Panc1 (cell line): ENCODE measurements around the gene ARHGEF39.

ENCODE experiments used
- CTCF ChIP-seq: fragments of 450-650 bp; IDR thresholded peaks from 2 replicates; pipeline ENCODE4 v1.5.1; 2017; ENCODE audit warnings: mild to moderate bottlenecking
- POLR2AphosphoS5 ChIP-seq: IDR thresholded peaks from 2 replicates; pipeline ENCODE4 v1.6.1; 2012; ENCODE audit warnings: mild to moderate bottlenecking, low read depth, low read length, moderate library complexity
- REST ChIP-seq, 2 experiments: IDR thresholded peaks; 2 replicates each; pipeline ENCODE4 v1.6.1; 2011 to 2012; ENCODE audit warnings: low read depth in 2 of 2, control low read depth in 1 of 2, low read length in 1 of 2, mild to moderate bottlenecking in 1 of 2, moderate library complexity in 1 of 2; ENCODE audit not compliant: insufficient read depth in 1 of 2
- SIN3A ChIP-seq: IDR thresholded peaks from 2 replicates; pipeline ENCODE4 v1.6.1; 2012; ENCODE audit warnings: low read depth, mild to moderate bottlenecking, low read length, moderate library complexity, borderline replicate concordance; ENCODE audit not compliant: insufficient read depth
- TCF7L2 ChIP-seq: IDR thresholded peaks from 2 replicates; pipeline ENCODE4 v1.6.1; 2011; ENCODE audit warnings: mild to moderate bottlenecking, low read depth, low read length, inconsistent platforms

- TF ChIP-seq CTCF (no peak), SIN3A (no peak), REST (IDR thresholded peaks at IDR 0.05; ENCODE audit: insufficient read depth in 1 of 2, low read depth in 2 of 2, low read length in 1 of 2) (no peak), POLR2AphosphoS5 (no peak), TCF7L2 (no peak)
Observed at GRCh38 chr9:35691334-35691650, 26.3 kb upstream of the ARHGEF39 start.
